HEK293 (cell line): ENCODE measurements around the gene WSB2.

ENCODE experiments used
- EGR2 ChIP-seq: fragments of 450-650 bp; formaldehyde crosslinking; IDR thresholded peaks from 2 replicates; pipeline ENCODE4 v1.5.1; 2016; ENCODE audit warnings: low read depth, missing biosample characterization, missing genetic modification characterization
- HOXC10 ChIP-seq: sonication (generic); formaldehyde crosslinking; IDR thresholded peaks from 2 replicates; pipeline ENCODE4 v1.8.1; 2023; ENCODE audit warnings: mild to moderate bottlenecking, missing genetic modification reagents
- MEIS1 ChIP-seq: sonication (generic); formaldehyde crosslinking; IDR thresholded peaks from 2 replicates; pipeline ENCODE4 v1.8.1; 2022; ENCODE audit warnings: missing genetic modification reagents, mild to moderate bottlenecking, borderline replicate concordance
- MYNN ChIP-seq: fragments of 450-650 bp; formaldehyde crosslinking; IDR thresholded peaks from 2 replicates; pipeline ENCODE4 v1.5.1; 2016; ENCODE audit warnings: missing biosample characterization, missing genetic modification characterization, borderline replicate concordance
- PATZ1 ChIP-seq: fragments of 450-650 bp; formaldehyde crosslinking; IDR thresholded peaks from 2 replicates; pipeline ENCODE4 v1.5.1; 2016; ENCODE audit warnings: missing biosample characterization, missing genetic modification characterization
- SP3 ChIP-seq: fragments of 450-650 bp; formaldehyde crosslinking; IDR thresholded peaks from 2 replicates; pipeline ENCODE4 v1.5.1; 2016; ENCODE audit warnings: missing biosample characterization, missing genetic modification characterization
- WT1 ChIP-seq: fragments of 450-650 bp; formaldehyde crosslinking; IDR thresholded peaks from 2 replicates; pipeline ENCODE4 v1.5.1; 2016; ENCODE audit warnings: missing biosample characterization, missing genetic modification characterization
- ZBTB1 ChIP-seq: fragments of 450-650 bp; formaldehyde crosslinking; IDR thresholded peaks from 2 replicates; pipeline ENCODE4 v1.5.1; 2016; ENCODE audit warnings: missing biosample characterization, missing genetic modification characterization
- ZBTB8A ChIP-seq: fragments of 450-650 bp; formaldehyde crosslinking; IDR thresholded peaks from 2 replicates; pipeline ENCODE4 v1.5.1; 2016; ENCODE audit warnings: missing biosample characterization, missing genetic modification characterization
- ZEB2 ChIP-seq: fragments of 450-650 bp; formaldehyde crosslinking; IDR thresholded peaks from 2 replicates; pipeline ENCODE4 v1.5.1; 2016; ENCODE audit warnings: missing biosample characterization, missing genetic modification characterization
- ZNF132 ChIP-seq: fragments of 450-650 bp; formaldehyde crosslinking; IDR thresholded peaks from 2 replicates; pipeline ENCODE4 v1.5.1; 2017; ENCODE audit warnings: missing biosample characterization, missing genetic modification characterization, borderline replicate concordance
- ZNF133 ChIP-seq: fragments of 450-650 bp; formaldehyde crosslinking; IDR thresholded peaks from 2 replicates; pipeline ENCODE4 v1.5.1; 2016; ENCODE audit warnings: missing biosample characterization, missing genetic modification characterization
- ZNF26 ChIP-seq: fragments of 450-650 bp; formaldehyde crosslinking; IDR thresholded peaks from 2 replicates; pipeline ENCODE4 v1.5.1; 2016; ENCODE audit warnings: missing biosample characterization, missing genetic modification characterization
- ZNF324 ChIP-seq: fragments of 450-650 bp; formaldehyde crosslinking; IDR thresholded peaks from 2 replicates; pipeline ENCODE4 v1.5.1; 2016; ENCODE audit warnings: missing biosample characterization, missing genetic modification characterization
- ZNF391 ChIP-seq: fragments of 450-650 bp; formaldehyde crosslinking; IDR thresholded peaks from 2 replicates; pipeline ENCODE4 v1.5.1; 2016; ENCODE audit warnings: low read depth, missing biosample characterization, missing genetic modification characterization, borderline replicate concordance
- ZNF398 ChIP-seq: fragments of 450-650 bp; formaldehyde crosslinking; IDR thresholded peaks from 2 replicates; pipeline ENCODE4 v1.5.1; 2017; ENCODE audit warnings: missing biosample characterization, missing genetic modification characterization
- ZNF558 ChIP-seq: fragments of 450-650 bp; formaldehyde crosslinking; IDR thresholded peaks from 2 replicates; pipeline ENCODE4 v1.5.1; 2016; ENCODE audit warnings: missing biosample characterization, missing genetic modification characterization
- ZNF629 ChIP-seq: fragments of 450-650 bp; formaldehyde crosslinking; IDR thresholded peaks from 2 replicates; pipeline ENCODE4 v1.5.1; 2017; ENCODE audit warnings: missing biosample characterization, missing genetic modification characterization
- ZNF660 ChIP-seq: fragments of 450-650 bp; IDR thresholded peaks from 2 replicates; pipeline ENCODE4 v1.5.1; 2018; ENCODE audit warnings: missing biosample characterization, mild to moderate bottlenecking, missing genetic modification characterization
- ZNF704 ChIP-seq: fragments of 450-650 bp; formaldehyde crosslinking; IDR thresholded peaks from 2 replicates; pipeline ENCODE4 v1.5.1; 2016; ENCODE audit warnings: missing biosample characterization, missing genetic modification characterization
- ZNF777 ChIP-seq: fragments of 450-650 bp; formaldehyde crosslinking; IDR thresholded peaks from 2 replicates; pipeline ENCODE4 v1.5.1; 2017; ENCODE audit warnings: missing biosample characterization, missing genetic modification characterization, borderline replicate concordance
- ZNF785 ChIP-seq: fragments of 450-650 bp; formaldehyde crosslinking; IDR thresholded peaks from 2 replicates; pipeline ENCODE4 v1.5.1; 2016; ENCODE audit warnings: missing biosample characterization, missing genetic modification characterization
- ZSCAN16 ChIP-seq: fragments of 450-650 bp; formaldehyde crosslinking; IDR thresholded peaks from 2 replicates; pipeline ENCODE4 v1.5.1; 2016; ENCODE audit warnings: missing biosample characterization, missing genetic modification characterization
- ZSCAN30 ChIP-seq: fragments of 450-650 bp; IDR thresholded peaks from 2 replicates; pipeline ENCODE4 v1.5.1; 2018; ENCODE audit warnings: missing biosample characterization, mild to moderate bottlenecking, missing genetic modification characterization, moderate library complexity
- TF ChIP-seq, protein P1 (sequence below): fragments of 450-650 bp; formaldehyde crosslinking; IDR thresholded peaks from 2 replicates; pipeline ENCODE4 v1.5.1; 2016; ENCODE audit warnings: missing biosample characterization, missing genetic modification characterization
- TF ChIP-seq, protein P2 (sequence below): fragments of 450-650 bp; formaldehyde crosslinking; IDR thresholded peaks from 2 replicates; pipeline ENCODE4 v1.5.1; 2016; ENCODE audit warnings: missing biosample characterization, missing genetic modification characterization, borderline replicate concordance
- TF ChIP-seq, protein P3 (sequence below): fragments of 450-650 bp; formaldehyde crosslinking; IDR thresholded peaks from 2 replicates; pipeline ENCODE4 v1.5.1; 2016; ENCODE audit warnings: missing biosample characterization, missing genetic modification characterization, borderline replicate concordance

The WSB2 gene

DNA sequence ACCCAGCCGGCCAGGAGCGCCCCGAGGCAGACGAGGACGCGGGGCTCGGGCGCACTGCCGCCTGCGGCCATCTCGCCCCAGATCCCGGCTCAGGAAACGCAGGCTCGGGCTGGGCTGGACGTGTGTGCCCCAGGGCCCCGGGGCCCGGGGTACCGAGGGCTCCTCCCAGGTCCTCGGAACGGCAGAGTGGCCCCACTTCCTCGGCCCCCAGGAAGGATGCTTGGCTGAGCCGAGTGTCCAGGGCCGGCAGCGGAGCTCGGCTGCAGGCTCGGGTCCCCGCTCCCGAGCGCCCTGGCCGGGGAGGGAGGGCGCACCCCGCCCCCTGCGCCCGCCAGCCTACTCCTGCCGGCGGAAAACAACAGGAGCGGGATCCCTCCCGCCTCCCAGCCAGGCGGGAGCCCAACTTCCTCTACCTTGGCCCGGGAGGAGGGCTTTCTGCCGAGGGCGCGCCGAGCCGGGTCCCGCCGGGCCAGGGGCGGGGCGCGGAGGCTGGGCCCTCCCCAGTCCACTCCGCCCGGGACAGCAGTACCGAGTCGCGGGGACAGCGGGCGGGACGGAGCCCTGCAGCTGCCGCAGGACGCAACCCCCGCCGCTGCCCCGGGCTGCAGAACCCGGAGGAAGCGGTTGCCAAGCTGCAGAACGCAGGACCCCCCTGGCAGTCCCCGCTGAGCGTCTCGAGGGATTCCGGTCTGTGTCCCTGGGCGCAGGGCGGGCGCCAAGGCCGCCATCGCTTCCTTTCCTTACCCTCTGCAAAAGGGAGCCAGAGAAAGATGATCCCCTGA lies 42.8 kb upstream of the WSB2 start, which contains the start of gene VSIG10 (continued):
- TF ChIP-seq MEIS1 (no peak), ZNF660 (tag by site-specific recombination) (peak; percentile 63; the same call in 1 of the 2 replicates), ZNF133 (no peak), ZNF391 (tag by site-specific recombination) (no peak), ZNF629 (no peak), ZNF132 (no peak), ZNF398 (tag by site-specific recombination) (peak; percentile 70), ZNF704 (no peak), ZSCAN30 (peak; percentile 51), MYNN (tag by site-specific recombination) (0 out of 2 replicates have a peak, but pooled peaks have one; percentile 20), WT1 (tag by site-specific recombination) (no peak; the same call in 1 of the 2 replicates), ZBTB8A (tag by site-specific recombination) (peak; percentile 98), ZNF26 (tag by site-specific recombination) (no peak), ZSCAN16 (tag by site-specific recombination) (no peak), ZEB2 (no peak; the same call in none of the 2 replicates), PATZ1 (tag by site-specific recombination) (peak; percentile 79), ZBTB1 (tag by site-specific recombination) (no peak), EGR2 (tag by site-specific recombination) (no peak), HOXC10 (CRISPR knock-in tag) (no peak), ZNF558 (tag by site-specific recombination) (no peak), SP3 (tag by site-specific recombination) (peak; percentile 61), ZNF785 (tag by site-specific recombination) (no peak), ZNF777 (tag by site-specific recombination) (no peak; the same call in 1 of the 2 replicates), ZNF324 (tag by site-specific recombination) (no peak)
- TF ChIP-seq, protein P1, sequence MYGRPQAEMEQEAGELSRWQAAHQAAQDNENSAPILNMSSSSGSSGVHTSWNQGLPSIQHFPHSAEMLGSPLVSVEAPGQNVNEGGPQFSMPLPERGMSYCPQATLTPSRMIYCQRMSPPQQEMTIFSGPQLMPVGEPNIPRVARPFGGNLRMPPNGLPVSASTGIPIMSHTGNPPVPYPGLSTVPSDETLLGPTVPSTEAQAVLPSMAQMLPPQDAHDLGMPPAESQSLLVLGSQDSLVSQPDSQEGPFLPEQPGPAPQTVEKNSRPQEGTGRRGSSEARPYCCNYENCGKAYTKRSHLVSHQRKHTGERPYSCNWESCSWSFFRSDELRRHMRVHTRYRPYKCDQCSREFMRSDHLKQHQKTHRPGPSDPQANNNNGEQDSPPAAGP: no peak; the same call in 1 of the 2 replicates
- TF ChIP-seq, protein P2, sequence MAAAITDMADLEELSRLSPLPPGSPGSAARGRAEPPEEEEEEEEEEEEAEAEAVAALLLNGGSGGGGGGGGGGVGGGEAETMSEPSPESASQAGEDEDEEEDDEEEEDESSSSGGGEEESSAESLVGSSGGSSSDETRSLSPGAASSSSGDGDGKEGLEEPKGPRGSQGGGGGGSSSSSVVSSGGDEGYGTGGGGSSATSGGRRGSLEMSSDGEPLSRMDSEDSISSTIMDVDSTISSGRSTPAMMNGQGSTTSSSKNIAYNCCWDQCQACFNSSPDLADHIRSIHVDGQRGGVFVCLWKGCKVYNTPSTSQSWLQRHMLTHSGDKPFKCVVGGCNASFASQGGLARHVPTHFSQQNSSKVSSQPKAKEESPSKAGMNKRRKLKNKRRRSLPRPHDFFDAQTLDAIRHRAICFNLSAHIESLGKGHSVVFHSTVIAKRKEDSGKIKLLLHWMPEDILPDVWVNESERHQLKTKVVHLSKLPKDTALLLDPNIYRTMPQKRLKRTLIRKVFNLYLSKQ (tag by site-specific recombination): no peak
- TF ChIP-seq, protein P3, sequence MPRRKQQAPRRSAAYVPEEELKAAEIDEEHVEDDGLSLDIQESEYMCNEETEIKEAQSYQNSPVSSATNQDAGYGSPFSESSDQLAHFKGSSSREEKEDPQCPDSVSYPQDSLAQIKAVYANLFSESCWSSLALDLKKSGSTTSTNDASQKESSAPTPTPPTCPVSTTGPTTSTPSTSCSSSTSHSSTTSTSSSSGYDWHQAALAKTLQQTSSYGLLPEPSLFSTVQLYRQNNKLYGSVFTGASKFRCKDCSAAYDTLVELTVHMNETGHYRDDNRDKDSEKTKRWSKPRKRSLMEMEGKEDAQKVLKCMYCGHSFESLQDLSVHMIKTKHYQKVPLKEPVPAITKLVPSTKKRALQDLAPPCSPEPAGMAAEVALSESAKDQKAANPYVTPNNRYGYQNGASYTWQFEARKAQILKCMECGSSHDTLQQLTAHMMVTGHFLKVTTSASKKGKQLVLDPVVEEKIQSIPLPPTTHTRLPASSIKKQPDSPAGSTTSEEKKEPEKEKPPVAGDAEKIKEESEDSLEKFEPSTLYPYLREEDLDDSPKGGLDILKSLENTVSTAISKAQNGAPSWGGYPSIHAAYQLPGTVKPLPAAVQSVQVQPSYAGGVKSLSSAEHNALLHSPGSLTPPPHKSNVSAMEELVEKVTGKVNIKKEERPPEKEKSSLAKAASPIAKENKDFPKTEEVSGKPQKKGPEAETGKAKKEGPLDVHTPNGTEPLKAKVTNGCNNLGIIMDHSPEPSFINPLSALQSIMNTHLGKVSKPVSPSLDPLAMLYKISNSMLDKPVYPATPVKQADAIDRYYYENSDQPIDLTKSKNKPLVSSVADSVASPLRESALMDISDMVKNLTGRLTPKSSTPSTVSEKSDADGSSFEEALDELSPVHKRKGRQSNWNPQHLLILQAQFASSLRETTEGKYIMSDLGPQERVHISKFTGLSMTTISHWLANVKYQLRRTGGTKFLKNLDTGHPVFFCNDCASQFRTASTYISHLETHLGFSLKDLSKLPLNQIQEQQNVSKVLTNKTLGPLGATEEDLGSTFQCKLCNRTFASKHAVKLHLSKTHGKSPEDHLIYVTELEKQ (tag by site-specific recombination): no peak
